CD4-positive, alpha-beta T cell treated with Interleukin-12 subunit alpha and Interleukin-12 subunit beta, for 1 hour (primary cell): ENCODE data around the gene PHF21B.
"Not testable (repeated sequence)": the region's sequence is repeated elsewhere in the genome, so short reads cannot be mapped to it uniquely, and the experiment has no call there.

Experiments used
- DNase-seq: peaks from one replicate; pipeline ENCODE4 v3.0.0-alpha.2; 2020

The PHF21B gene

DNA sequence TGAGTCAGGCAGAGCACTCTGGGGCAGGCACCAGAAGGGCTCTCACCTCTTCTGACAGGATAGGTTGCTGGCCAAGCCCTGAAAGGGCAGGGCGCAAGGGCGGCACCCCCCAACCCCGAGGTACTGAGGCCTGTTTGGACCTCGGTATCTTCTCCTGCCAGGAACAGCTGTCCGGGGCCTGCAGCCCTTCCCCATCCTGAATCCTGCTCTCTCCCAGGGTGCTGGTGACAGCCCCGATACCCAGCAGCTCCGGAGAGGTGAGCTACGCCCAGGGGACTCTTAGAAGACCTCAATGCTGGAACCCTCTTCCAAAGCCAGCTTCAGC lies 79.1 kb downstream of the PHF21B start:
- no peak for DNase-seq

DNA sequence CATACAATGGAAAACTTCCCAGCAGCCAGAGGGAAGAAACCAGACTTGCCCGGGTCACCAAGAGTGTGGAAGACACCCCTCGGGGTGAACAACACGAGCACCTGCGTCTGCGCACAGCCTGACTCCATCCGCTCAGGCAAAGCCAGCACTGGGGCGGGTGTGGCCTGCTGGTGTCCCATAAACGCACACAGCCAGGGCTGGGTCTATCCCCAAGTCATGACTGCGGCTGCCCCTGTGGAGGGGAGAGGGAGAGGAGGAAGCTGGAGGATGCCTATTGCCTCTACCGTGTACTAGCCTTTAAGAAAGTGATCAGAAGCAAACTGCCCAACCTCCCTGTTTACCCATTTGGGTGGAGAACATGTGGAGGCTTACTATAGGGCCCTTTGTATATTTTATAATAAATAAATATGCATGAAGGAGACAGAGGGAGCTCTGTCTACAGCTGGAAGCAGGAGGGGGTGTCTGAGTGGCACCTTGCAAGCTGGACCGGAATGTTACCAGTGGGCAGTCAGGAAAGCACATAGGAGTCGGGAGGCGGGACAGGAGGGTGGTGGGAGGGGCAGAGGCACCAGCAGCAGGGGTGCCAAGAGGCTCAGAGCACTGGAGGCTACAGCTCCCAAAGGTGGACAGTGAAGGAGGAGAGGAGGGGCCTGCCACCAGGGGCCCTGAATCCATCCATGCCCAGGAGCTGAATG lies 79.6 kb downstream of the PHF21B start:
- no peak for DNase-seq

DNA sequence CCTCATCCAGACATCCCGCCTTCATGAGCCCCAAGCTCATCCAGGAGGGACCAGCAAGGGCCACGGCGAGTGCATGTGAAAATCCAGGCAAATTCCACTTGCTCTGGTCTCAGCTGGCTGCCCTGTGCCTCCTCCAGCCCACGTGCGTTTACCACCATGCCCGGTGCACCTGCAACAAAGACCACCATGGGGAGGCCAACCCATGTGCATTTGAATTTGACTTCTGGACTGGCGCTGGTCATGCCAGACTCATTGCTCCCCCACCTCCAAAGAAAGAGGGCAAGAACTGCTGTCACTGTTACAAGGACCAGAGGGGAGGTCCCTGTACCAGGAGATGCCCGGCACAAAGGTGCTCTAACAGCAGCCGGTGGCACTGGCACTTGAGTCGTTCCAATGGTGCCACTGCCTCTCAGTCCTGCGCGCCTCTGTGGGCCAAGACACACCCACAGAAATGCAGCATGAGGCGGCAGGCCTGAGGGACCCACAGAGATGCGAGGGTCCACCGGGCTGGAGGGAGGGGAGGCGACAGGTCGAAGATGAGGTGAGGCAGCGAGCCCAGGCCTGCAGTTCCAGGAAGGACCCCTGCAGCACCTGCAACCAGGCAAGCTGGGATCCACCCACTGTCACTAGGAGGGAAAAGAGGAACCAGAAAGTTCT lies 80.3 kb downstream of the PHF21B start:
- DNase-seq, result no peak

DNA sequence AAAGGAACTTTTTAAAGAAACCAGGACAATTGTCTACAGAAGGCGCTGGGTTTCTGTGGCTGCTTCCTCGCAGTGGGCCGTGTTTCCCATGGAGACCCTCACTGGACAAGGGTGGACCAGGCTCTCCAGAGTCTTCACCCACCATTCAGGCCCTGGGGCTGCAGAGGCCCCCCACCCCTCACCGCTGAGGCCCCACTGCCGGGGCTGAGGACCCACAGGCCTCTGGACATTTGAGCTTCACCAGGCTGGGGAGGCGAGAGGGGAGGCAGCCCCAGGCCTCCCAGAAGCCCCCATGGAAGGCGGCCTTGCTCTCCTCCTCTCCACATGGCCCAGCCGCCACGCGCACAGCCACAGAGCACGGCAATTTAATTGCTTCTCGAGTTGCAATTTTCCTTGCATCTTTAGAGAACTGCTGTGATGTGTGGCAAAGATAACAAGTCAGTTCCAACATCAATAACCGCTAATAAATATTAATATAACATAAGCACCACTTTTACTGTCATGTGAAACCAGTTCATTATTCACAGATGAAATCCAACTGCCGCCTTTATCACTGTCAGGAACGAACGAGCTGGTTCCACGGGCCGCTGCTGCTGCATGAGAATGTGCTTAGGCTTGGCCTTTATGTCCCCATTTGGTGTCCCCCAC lies 81.0 kb downstream of the PHF21B start:
- no peak for DNase-seq

DNA sequence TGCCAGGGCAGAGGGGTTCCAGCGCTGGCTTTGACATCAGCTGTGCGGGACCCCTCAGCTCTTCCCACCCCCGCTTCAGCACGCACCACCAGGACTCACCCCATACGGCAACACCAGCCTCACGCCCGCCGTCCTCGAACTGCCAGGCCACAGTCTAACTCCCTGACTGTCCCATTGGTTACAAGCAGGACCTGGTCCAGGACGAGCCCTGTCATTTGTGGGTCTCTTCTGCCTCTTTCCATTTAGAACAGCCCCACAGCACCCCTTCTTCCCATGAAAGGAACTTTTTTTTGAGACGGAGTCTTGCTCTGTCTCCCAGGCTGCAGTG lies 81.7 kb downstream of the PHF21B start:
- DNase-seq, result no peak

DNA sequence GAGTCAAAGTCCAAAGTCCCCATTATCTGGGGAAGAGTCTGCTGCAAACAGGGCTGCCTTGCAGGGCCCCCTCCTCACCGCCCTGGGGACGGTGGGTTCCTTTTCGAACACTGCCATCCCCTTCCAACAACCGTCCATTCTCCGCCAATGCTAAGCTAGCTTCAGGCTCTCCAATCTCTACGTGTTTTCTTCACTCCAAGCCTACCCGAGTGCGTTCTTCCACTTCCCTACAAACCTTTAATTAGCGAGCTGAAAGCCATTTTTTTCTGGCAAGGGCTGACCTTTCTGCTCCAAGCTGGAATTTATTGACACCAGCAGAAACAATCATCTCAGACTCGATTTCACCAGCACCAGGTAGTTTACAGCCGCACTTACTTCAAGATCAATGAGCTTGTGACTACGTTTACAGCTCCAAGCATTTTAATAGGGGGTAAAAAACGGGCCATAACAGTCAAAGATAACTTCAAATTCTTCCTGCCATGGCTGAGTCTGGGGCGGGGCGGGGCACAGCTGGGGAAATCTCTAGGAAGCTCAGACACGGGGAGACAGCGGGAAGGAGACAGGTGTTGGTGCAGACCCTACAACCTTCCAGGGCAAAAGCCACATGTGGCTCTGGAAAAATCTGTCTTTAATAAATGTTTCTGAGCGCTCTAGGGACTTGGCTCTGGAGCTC lies 82.2 kb downstream of the PHF21B start:
- DNase-seq, result no peak

DNA sequence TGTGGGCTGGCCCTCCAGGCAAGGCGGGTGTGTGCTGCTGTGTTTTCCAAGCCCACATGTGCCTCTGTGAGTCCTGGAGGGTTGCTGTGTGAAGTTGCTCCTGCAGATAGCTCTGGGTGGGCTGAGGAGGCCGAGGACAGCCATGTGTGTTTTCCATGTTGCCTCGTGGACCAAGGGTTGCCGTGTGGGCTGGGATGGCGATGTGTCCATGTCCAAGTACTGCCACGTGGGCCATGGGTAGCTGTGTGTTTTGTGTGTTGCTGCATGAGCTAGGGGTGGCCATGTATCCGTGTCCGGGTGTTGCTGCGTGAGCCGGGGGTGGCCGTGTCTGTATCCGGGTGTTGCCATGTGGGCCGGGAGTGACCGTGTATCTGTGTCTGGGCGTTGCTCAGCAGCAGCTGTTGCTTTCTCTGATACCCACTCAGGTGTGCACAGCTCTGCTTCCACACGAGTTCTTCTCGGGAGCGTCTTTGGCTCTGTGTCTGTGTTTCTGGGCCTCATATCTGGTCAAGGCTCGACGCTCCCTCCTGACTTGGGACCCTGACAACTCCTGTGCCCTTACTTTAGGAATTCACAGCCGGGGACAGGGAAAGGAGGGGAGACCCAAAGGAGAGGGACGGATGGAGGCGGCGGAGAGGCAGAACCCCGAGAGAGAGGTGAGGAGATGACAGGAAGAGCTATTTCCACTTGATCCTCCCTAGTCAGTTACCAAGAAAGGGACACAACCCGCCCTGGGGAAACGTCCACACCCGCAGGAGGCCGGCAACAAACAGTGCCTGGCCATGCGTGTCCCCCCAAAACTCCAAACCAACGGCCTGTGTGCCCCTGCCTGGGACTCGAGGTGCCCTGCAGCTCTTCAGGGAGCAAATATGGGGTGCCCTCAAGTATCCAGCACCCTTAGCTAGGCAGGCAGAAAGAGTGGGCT lies 83.1 kb downstream of the PHF21B start:
- DNase-seq, result no peak

DNA sequence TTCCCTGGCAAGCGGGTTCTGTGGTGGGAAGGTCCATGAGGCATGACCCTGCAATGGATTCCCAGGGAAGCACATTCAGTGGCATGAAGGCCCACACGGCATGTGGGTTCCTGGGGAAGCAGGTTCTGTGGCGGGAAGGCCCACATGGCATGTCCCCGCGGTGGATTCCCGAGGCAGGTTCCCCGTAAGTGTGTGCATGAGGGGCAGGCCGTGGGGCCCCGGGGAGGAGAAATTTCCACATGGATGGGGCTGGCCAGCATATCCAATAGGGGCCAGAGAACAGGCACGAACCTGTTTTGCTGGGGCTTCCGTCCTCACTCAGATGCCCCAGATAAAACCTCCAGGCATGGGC lies 83.7 kb downstream of the PHF21B start:
- DNase-seq, result no peak

DNA sequence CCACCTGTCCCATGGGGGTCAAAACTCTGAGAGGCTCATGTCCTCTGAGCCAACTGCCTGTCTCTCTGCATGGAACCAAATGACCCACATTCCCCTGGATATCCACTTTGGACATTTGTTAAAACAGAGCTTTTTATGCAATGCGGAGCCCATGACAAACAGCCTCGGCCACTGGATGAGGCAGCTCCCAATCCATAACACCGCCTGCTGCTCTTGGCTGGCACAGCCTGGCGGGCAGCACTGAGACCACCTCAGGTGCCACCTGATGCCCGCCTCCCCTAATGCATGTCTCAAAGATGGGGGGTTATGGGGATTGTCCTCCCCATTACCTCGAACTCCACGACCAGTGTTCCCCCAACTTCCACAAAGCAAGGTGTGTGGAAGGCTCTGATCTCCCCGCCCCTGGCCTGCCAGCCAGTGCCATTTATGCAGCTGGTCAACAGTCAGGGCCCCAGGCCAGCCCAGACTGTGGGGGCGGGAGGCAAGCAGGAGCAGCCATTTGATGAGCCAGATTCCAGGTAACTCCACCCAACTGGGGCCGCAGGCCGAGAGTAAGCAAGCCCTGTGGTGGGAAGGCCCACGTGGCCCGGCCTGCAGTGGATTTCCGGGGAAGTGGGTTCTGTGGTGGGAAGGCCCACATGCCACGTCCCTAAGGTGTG lies 84.2 kb downstream of the PHF21B start:
- DNase-seq, result no peak

DNA sequence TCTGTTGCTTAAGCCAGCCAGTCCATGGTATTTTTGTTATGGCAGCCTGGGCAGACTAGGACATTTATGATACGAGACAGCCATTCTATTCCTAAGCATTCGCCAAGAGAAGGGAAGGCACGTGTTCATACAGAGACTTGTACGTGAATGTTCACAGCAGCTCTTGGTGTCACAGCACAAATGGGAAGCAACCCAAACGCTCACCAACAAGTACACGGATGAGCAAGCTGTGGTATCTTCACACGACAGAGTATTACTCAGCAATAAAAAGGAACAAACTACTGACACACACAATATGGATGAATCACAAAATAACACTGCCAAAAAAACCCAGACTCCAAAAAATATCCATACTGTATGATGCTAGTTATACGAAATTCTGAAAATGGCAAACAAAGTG lies 85.1 kb downstream of the PHF21B start:
- DNase-seq, result no peak

DNA sequence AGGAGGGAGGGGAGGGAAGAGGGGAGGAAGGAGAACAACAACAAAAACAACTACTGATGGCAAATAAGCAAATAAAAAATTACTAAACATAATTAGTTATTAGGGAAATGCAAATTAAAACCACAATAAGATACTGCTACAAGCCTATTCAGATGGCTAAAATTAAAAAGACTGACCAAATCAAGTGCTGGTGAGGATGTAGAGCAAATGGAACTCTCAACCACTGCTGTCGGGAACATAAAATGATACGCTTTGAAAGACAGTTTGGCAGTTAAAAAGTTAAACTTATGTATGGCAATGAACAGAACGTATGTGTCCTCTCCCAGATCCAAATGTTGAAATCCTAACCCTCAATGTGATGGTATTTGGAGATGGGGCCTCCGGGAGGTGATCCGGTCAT lies 85.7 kb downstream of the PHF21B start:
- DNase-seq, result no peak

DNA sequence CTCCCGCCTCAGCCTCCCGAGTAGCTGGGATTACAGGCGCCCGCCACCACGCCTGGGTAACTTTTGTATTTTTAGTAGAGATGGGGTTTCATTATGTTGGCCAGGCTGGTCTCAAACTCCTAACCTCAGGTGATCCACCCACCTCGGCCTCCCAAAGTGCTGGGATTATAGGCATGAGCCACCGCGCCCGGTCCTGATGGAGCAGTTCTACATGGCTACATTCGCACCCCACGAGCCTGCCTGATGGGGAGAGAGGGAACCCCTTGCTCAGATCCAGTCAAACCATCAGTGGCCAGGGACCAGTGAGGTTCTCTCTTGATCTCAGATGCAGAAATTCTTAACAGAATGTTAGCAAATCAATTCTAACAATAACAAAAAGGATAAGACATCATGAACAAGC lies 88.0 kb downstream of the PHF21B start:
- DNase-seq, result not testable (repeated sequence)

DNA sequence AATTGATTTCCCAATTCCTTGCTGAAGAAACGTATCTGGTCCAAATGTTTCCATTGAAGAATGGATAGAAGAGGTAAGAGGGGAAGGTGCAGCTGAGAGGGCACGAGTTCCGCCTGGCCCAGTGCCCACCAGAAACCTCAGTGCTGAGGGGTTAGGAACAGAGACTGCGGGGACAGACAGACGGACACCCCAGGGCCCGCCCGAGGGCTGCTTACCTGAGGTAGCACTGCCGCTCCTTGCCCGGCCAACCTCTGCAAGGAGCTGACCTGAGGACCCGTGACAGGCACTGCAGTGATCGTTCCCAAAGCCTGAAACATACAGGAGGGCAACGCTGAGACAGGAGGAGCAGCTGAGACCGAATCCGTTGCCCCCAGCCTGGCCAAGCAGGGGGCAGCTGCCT lies 89.6 kb downstream of the PHF21B start:
- DNase-seq, result no peak

DNA sequence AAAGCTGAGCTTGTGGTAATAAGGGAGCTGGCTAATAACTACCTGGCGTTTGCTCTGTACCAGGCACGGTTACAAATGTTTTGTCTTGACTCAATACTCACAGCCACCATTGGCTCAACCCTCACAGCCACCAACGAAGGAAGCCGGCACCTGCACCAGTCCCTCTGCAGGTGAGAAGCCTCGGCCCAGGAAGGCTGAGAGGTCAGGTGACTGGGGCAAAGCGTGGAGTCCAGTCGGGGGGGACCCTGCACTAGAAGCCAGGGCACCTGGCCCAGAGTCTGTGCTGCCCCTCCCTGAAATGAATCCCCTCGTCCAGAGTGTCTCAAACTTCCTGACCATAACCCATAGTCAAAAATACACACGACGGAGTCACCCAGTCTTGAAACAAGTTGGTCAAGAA lies 90.1 kb downstream of the PHF21B start:
- no peak for DNase-seq

DNA sequence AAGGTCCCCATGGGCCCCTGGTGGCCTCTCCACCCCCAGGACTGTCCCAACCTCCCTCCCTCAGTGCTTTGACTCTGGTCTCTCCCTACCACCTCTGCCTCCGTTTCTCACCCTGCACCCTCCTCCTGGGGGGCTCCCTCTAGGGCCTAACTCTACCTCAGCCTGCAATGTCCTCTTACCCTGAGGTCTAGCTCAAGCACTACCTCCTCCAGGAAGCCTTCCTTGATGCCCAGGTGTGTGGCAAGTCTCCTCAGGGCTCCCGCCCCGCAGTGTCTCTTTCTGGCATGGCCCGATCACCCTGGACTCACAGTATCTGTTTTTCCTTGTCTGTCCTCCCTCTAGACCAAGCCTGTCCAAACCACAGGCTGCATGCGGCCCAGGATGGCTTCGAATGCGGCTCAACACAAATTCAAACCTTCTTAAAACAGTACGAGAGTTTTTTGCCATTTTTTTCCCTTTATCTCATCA lies 90.8 kb downstream of the PHF21B start:
- no peak for DNase-seq

DNA sequence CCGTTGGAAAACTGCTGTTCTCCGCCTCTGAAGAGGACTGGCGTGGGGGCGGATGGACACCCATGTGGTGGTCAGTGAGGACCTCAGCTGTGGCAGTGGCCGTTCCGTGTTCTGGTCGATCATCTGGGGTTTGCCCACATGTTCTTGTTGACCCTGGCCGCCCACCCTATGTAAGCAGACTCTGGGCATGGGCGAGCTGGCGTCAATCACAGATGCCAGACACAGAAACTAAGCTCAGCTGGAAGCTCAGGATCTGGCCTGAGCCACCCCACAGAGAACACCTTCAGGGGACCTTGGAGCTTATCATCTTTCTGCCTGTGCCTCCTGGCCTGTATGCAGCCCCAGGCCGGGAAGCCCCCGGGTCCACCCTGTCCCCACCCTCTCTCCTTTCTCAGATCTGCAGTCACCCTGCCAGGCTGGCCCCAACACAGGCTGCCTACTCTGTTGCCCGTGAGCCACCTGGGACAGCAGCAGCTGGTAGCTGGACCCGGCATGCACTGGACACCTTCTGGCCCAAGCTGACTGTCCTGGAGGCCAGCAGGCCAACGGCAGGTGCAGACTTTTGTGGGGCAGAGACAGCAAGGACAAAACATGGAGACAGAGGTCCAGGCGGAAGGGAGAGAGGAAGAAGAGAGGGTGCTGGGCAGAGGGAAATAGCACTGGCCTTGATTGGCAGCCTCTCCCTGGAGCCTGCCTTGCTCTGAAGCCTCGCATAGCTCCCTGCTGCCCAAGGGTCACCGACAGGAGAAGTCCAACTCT lies 91.5 kb downstream of the PHF21B start:
- no peak for DNase-seq

DNA sequence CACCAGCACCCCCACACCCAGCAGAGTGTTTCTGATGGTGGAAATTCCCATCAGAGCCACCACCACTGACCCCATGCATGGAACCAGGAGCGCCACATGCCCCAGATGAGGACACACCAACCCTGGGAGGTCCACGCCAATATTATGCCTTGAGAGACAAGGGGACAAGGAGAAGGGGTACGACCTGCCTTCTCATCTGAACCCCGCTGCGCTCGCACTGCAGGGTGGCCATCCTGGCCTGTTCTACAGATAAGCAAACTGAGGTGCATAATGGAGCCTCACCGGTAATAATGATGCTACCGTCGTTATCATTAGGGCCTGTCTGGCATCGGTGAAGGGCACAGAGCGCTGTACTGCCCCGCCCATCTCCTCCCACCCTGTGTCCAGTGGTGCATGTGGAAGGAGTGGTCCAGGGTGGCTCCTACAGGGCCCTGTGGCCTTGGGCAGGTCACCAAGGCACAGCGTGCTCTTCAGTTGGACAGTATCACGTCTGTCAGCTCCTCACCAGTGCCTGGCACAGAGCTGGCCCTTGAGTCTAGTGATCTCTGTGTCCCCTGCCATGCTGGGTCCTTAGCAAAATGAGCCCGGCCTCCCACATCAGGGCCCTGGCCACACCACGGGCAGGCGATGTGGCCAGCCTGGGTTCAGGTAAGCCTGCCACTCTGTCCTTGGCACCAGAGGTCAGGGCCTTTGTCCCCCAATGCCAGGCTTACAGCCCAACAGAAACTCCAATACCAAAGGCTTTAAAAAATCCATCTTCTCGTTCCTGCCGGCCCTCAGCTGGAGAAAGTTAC lies 92.2 kb downstream of the PHF21B start:
- no peak for DNase-seq

DNA sequence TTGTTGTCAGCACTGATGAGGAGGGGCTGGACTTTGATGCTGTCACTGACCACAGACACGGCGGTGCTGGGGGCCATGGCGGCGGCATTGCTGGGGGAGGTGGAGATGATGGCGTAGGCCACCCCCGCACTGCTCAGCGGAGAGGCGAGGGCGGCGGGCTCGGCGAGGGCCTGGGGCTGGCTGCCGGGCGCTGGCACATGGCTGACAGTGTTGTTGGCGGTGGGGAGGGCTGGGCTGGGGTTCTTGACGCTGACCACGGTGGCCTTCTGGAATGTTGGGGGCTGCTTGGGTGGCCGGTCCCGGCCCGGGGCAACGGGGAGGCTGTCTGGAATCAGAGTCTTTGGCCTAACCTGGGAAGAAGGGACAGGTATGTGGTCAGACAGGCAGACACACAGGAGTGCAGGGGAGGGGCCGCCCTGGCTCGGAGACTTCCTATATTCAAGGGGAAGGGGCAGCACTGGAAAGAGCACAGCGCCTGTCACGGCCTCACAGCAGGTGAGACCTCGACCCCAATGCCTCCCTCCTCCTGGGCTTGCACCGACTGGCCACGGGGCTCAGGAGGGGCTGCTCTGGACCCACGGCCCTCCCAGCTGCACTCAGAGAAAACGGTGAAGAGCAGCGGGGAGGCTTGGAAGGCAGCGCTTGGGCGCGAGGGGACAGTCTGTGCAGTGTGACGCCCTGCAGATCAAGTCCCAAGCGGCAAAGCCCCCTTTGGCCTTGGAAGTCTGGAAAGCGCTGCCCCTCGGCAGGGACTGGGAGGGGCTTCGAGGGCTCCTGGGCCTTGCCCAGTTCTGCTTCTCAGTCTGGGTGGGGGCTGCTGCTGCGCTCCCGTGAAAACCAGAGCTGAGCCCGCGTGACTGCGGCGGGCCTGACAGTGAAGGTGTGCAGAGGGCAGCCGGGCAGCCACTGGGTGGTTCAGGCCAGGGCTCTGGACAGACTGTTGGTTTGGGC lies 93.2 kb downstream of the PHF21B start:
- no peak for DNase-seq

DNA sequence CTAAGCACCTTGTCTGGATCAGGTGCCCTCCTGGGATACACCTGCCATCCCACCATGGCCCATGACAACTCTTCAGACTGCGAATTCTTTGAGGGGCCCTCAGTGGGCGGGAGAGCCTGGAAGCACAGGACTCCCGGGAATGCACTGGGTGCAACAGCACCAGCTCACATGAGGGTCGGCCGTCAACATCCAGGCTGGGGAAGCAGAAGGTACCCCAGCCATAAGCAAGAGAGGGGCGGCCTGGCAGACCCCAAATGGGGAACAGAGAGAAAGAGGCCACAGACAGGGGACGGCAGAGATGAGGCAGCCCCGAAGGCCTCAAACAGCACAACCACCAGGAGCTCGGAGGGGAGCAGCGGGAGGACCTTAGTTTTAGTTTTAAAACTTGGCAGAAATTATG lies 94.4 kb downstream of the PHF21B start:
- DNase-seq, result no peak
